RWPE1 (cell line): Measurements from ENCODE around the gene OR5H1.

ENCODE experiments used
- CTCF ChIA-PET: fragments of 350-600 bp; sonication (Branson Sonifier 250); formaldehyde crosslinking; extraction: SDS; loops from one replicate; lab custom pipeline; 2021; lab: Yijun Ruan, JAX
- POLR2A ChIA-PET: fragments of 400-600 bp; formaldehyde crosslinking; extraction: SDS; loops from one replicate; lab custom pipeline; 2020; ENCODE audit warnings: antibody characterized with exemption; ENCODE audit not compliant: low non-redundant PET; lab: Yijun Ruan, JAX
- DNase-seq: peaks from one replicate; pipeline ENCODE4 v3.0.0; 2012; ENCODE audit warnings: low spot score
- H3K27ac ChIP-seq: fragments of 450-650 bp; 2 replicates; pipeline ENCODE4 v1.5.1; 2017
- CTCF ChIP-seq: fragments of 450-650 bp; conservative IDR thresholded peaks from 2 replicates; pipeline ENCODE4 v1.5.1; 2017; ENCODE audit warnings: low read depth, mild to moderate bottlenecking

Gene OR5H1

GRCh38 chr3:98130421-98130820, at the start of gene OR5H1:
Gene OR5H1 (plus strand): TSS chr3:98130721. CDS start chr3:98132698, 1,977 bp downstream.
- POLR2A ChIA-PET, result no interaction called here
- CTCF ChIA-PET, result no interaction called here
- no peak for TF ChIP-seq CTCF
- no peak for DNase-seq
- no peak within 1 kb of the TSS for H3K27ac ChIP-seq

- ChIA-PET POLR2A (no interaction called here), CTCF (no interaction called here)
- TF ChIP-seq CTCF, result no peak
- no peak within 1 kb of the TSS for H3K27ac ChIP-seq
- DNase-seq, result no peak
Observed at GRCh38 chr3:98086873-98087272, 43.6 kb upstream of the OR5H1 start, which contains the start of gene OR5AC2. Gene OR5AC2 (plus strand): TSS chr3:98087173. CDS start chr3:98087173, 0 bp downstream.

- CTCF ChIA-PET, result no interaction called here
- no peak for DNase-seq
- TF ChIP-seq CTCF, result no peak
- POLR2A ChIA-PET, result no interaction called here
- no peak overlapping the region for H3K27ac ChIP-seq
Observed at GRCh38 chr3:98095882-98096281, 34.6 kb upstream of the OR5H1 start.

- CTCF ChIA-PET, result interaction anchor here (0.6 to 0.7 kb wide), 3 partner anchors 60 to 1269 kb away, joined by 3 read pairs; no protein-coding TSS in a partner anchor
- no peak overlapping the region for H3K27ac ChIP-seq
- no peak for DNase-seq
- POLR2A ChIA-PET, result no interaction called here
- no peak for TF ChIP-seq CTCF
Observed at GRCh38 chr3:98099848-98100247, 30.7 kb upstream of the OR5H1 start.

GRCh38 chr3:98108162-98108561, 22.4 kb upstream of the OR5H1 start:
- ChIA-PET POLR2A (no interaction called here), CTCF (no interaction called here)
- no peak for TF ChIP-seq CTCF
- no peak for DNase-seq
- H3K27ac ChIP-seq, result no peak overlapping the region

- CTCF ChIA-PET, result no interaction called here
- TF ChIP-seq CTCF, result no peak
- peak; percentile 5 for DNase-seq
- no peak overlapping the region for H3K27ac ChIP-seq
- POLR2A ChIA-PET, result no interaction called here
Observed at GRCh38 chr3:98109807-98110549, 20.5 kb upstream of the OR5H1 start.
